ENCODE data around the gene GALNS. TPM values are rescaled to one million over a fixed set of nuclear protein-coding genes. Genes with fewer than 3 reads are reported as not detected.

Gene GALNS
- total RNA-seq, 1 experiment from 2014 or later, result 29.5 TPM

- TF ChIP-seq ZNF532 (CRISPR knock-in tag; IDR thresholded peaks at IDR 0.05; ENCODE audit: borderline replicate concordance), result no peak
Observed at GRCh38 chr16:88799569-88800276, 57.0 kb downstream of the GALNS start (continued).

GRCh38 chr16:88798772-88799455, 57.8 kb downstream of the GALNS start:
- Mint-ChIP-seq H3K4me3 (no peak overlapping the region), H3K27ac (no peak overlapping the region), H3K9me3 (no peaks in the 10 kb centered on the region), H3K36me3 (no peaks in the 10 kb centered on the region), H3K27me3 (ENCODE audit: low read depth) (no peaks in the 10 kb centered on the region), H3K4me1 (no peaks in the 10 kb centered on the region)
- peak; percentile 64 for TF ChIP-seq NFYB (CRISPR knock-in tag; conservative IDR thresholded peaks at IDR 0.05; ENCODE audit: low read depth)
- no peak for TF ChIP-seq MYBL2 (CRISPR knock-in tag; IDR thresholded peaks at IDR 0.05)
- CTCF ChIA-PET, result interaction anchor here (0.5 to 3.7 kb wide), 4 partner anchors 12 to 62 kb away, joined by 3 to 31 read pairs (median 6); no protein-coding TSS in a partner anchor
- DNase-seq (ENCODE audit: low spot score), result no peak
- peak; percentile 21 for ATAC-seq
- POLR2A ChIA-PET, result no interaction called here

- ATAC-seq (no peak), DNase-seq (ENCODE audit: low spot score) (no peak)
- no peak for TF ChIP-seq PRDM15 (CRISPR knock-in tag; IDR thresholded peaks at IDR 0.05)
- TF ChIP-seq ZMAT4 (CRISPR knock-in tag; IDR thresholded peaks at IDR 0.05), result no peak
- no peak for TF ChIP-seq KAT7 (CRISPR knock-in tag; IDR thresholded peaks at IDR 0.05; ENCODE audit: borderline replicate concordance)
- no peak for TF ChIP-seq TEAD1 (CRISPR knock-in tag; IDR thresholded peaks at IDR 0.05)
- TF ChIP-seq PRRX2 (CRISPR knock-in tag; IDR thresholded peaks at IDR 0.05), result no peak
- TF ChIP-seq AFF4 (CRISPR knock-in tag; IDR thresholded peaks at IDR 0.05; ENCODE audit: borderline replicate concordance), result no peak
- no peak for TF ChIP-seq ZNF396 (CRISPR knock-in tag; IDR thresholded peaks at IDR 0.05; ENCODE audit: borderline replicate concordance)
- no peak for TF ChIP-seq JAZF1 (CRISPR knock-in tag; IDR thresholded peaks at IDR 0.05)
- no peak for TF ChIP-seq MXD4 (CRISPR knock-in tag; IDR thresholded peaks at IDR 0.05; ENCODE audit: borderline replicate concordance)
- TF ChIP-seq FOXP1 (CRISPR knock-in tag; IDR thresholded peaks at IDR 0.05; ENCODE audit: borderline replicate concordance), result no peak
- TF ChIP-seq ZNF423 (CRISPR knock-in tag; IDR thresholded peaks at IDR 0.05), result no peak
- no peak for TF ChIP-seq GTF2I (CRISPR knock-in tag; conservative IDR thresholded peaks at IDR 0.05)
- TF ChIP-seq HMGA2 (CRISPR knock-in tag; IDR thresholded peaks at IDR 0.05), result no peak
- no peak for TF ChIP-seq PREB (CRISPR knock-in tag; IDR thresholded peaks at IDR 0.05; ENCODE audit: borderline replicate concordance)
- Mint-ChIP-seq H3K4me1 (peaks cover 2% of the 10 kb centered on the region; the same call in 1 of the 2 replicates), H3K9me3 (no peaks in the 10 kb centered on the region), H3K27ac (no peak overlapping the region), H3K4me3 (no peak overlapping the region), H3K27me3 (ENCODE audit: low read depth) (no peaks in the 10 kb centered on the region), H3K36me3 (no peaks in the 10 kb centered on the region)
- ChIA-PET CTCF (interaction anchor here (1.1 kb wide), 1 partner anchor 14 kb away, joined by 4 read pairs; no protein-coding TSS in a partner anchor), POLR2A (no interaction called here)
Observed at GRCh38 chr16:88798073-88798472, 58.7 kb downstream of the GALNS start.
